Right cardiac atrium (tissue), 5 donors: ENCODE data around the gene CROCC2. TPM values are rescaled to one million over a fixed set of nuclear protein-coding genes. Genes with fewer than 3 reads are reported as not detected.
A peak's percentile ranks its signal among the peaks of the same experiment; 100 is the strongest.

Source experiments
- ATAC-seq, 2 donors: fragments of 200-7000 bp; cut with Tn5 transposase; one replicate each; pipeline versions ENCODE4 v1.8.0 to v1.9.1; 2020; ENCODE audit warnings: moderate library complexity in 2 of 2, mild to moderate bottlenecking in 1 of 2
- DNase-seq, 3 donors: peaks; one replicate each; pipeline ENCODE4 v3.0.0-alpha.2; 2020
- H3K27ac ChIP-seq: one replicate; pipeline ENCODE4 v1.5.1; 2013; ENCODE audit warnings: mild to moderate bottlenecking, low read length, control low read depth, moderate library complexity
- H3K27me3 ChIP-seq: one replicate; pipeline ENCODE4 v1.6.1; 2013; ENCODE audit not compliant: control insufficient read depth, insufficient read depth
- H3K4me1 ChIP-seq: one replicate; pipeline ENCODE4 v1.6.1; 2013; ENCODE audit warnings: low read length; ENCODE audit not compliant: control insufficient read depth, insufficient read depth
- H3K4me3 ChIP-seq: one replicate; pipeline ENCODE4 v1.5.1; 2013; ENCODE audit warnings: low read length, control low read depth
- H3K9me3 ChIP-seq: one replicate; pipeline ENCODE4 v1.6.1; 2013; ENCODE audit warnings: low read length; ENCODE audit not compliant: control insufficient read depth
- WGBS: extraction: QIAGEN DNeasy Blood & Tissue Kit; methylation state at CpG from one replicate; pipeline ENCODE4 v1.1.7; 2013; 5-methylcytosine and 5-hydroxymethylcytosine counted together
- intact Hi-C, 4 donors: fragments of 100-400 bp; cut with DNase I; formaldehyde crosslinking; loops; one replicate each; pipeline versions ENCODE4 v1.11.0 to v1.14.0; 2022 to 2023
- polyA plus RNA-seq: library from polyadenylated mRNA; stranded (reverse); fragments of 200-250 nt; gene quantifications from one replicate; pipeline ENCODE4 v1.2.3, GENCODE V29; 2013
- total RNA-seq, 4 donors: library from RNA; stranded (reverse); fragmentation: NEBNext Ultra II Directional; extraction: Animal tissue kit (Norgen Biotek cat#: 25700); gene quantifications; one replicate each; pipeline ENCODE4 v1.2.1, GENCODE V29; 2021
- donor health status: healthy with polysubstance abuse.
- donor health status: DM: no; HTN: yes; CAD: no.
- donor health status: DM: no; HTN: no; CAD: no.
- donor health status: DM: no; HTN: yes; CAD: no; lungs with severe emphysema.
- donor health status: DM: yes; HTN: yes; CAD: no.

CROCC2 gene
- total and polyA plus RNA-seq, 5 donors = 0.03 TPM; not detected in 4

DNA sequence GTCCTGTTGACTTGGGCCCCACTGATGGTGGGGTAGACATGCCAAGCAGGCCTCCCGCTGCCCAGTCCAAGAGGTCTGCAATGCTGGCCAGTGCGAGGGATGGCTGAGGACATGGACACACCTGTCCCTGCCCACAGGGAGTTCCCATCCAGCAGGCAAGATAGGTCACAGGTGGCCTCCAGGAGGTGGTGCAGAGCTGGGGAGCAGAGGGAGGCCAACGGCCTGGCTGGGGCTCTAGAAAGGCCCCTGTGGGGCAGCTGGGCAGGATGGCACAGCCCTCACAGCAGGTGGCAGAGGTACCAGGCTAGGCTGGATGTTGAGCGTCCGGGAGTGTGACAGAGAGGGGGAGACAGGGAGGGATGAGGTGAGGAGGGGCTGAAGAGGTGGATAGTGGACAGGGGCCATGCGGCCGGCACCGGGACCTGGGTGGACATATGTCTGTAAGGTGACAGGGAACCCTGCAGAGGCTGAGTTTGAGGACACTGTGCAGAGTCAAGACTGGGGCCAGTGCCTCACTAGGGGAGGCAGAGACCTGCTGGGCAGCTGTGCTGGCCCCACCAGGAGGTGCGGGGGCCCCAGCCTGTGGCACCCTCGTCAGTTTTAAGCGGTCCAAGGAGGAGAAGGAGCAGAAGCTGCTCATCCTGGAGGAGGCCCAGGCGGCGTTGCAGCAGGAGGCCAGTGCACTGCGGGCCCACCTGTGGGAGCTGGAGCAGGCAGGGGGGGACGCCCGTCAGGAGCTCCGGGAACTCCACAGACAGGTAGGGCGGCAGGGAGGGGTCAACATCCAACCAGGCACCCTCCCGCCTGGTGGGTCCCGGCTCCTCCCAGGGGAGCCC, 58.0 kb downstream of the CROCC2 start:
- 94% methylated on average over 20 of the region's 20 CpGs for WGBS
- ATAC-seq (no peak), DNase-seq (peak in 2 of 3 donors; percentile 13 to 55)
- H3K4me1 ChIP-seq = peaks cover 5% of the 10 kb centered on the region
- H3K4me3 ChIP-seq = no peak overlapping the region
- intact Hi-C loops = no loop called here
- no peak overlapping the region for H3K27ac ChIP-seq
- H3K9me3 ChIP-seq = no peaks in the 10 kb centered on the region
- H3K27me3 ChIP-seq = no peaks in the 10 kb centered on the region

DNA sequence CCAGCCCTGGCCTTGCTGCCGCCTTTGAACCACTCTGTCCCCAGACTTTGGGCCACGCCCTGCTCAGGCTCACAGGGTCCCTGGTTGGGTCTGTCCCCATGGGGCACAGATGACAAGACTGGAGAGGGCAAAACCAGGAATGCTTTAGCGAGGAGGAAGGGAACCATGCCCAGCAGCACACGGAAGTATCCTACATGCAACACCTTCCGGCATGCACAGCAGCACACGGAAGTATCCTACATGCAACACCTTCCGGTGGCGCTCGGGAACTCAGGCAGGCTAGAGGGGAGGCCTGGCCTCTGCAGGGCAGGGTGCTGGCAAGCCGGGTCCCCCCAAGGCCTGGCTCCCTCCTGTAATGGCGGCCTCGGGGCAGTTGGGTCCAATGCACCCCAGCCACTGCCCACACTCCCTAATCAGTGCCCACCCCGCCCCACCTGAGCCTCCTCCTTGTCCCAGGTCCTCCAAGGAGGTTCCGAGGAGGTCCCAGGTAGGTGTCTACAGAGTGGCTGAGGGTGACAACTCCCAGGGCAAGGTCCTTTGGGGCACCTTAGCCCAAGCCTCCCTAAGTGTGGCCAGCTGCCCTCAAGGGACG, 58.7 kb downstream of the CROCC2 start:
- WGBS = 95% methylated on average over 15 of the region's 15 CpGs
- intact Hi-C loops = no loop called here
- Histone ChIP-seq H3K4me3 (no peak overlapping the region), H3K4me1 (peaks cover 5% of the 10 kb centered on the region), H3K27me3 (no peaks in the 10 kb centered on the region), H3K9me3 (no peaks in the 10 kb centered on the region), H3K27ac (no peak overlapping the region)
- ATAC-seq (no peak), DNase-seq (peak in 1 of 3 donors; percentile 57)

DNA sequence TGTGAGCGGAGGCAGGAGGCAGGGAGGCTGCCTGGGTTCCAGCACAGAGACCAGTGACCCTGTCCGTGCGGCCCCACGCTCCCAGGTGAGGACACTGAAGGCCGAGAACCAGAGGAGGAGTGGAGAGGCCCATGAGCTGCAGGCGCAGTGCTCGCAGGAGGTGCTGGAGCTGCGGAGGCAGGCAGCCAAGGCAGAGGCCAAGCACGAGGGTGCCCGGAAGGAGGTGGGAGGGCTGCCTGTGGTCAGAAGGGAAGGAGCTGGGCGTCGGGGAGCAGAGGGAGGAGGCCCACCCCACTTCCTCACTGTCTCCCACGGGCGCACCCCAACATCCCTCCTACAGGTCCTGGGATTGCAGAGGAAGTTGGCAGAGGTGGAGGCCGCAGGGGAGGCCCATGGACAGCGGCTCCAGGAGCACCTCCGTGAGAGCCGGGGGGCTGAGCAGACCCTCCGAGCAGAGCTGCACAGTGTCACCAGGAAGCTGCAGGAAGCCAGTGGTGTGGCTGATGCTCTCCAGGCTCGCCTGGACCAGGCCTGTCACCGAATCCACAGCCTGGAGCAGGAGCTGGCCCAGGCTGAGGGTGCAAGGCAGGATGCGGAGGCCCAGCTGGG, 59.3 kb downstream of the CROCC2 start:
- intact Hi-C loops = no loop called here
- peak; percentile 46 to 84 (median 83) for DNase-seq
- H3K4me1 ChIP-seq = peaks cover 5% of the 10 kb centered on the region
- peak; percentile 5 to 46 for ATAC-seq
- H3K4me3 ChIP-seq = no peak overlapping the region
- 59% methylated on average over 22 of the region's 22 CpGs for WGBS
- no peaks in the 10 kb centered on the region for H3K27me3 ChIP-seq
- no peak overlapping the region for H3K27ac ChIP-seq
- H3K9me3 ChIP-seq = no peaks in the 10 kb centered on the region

DNA sequence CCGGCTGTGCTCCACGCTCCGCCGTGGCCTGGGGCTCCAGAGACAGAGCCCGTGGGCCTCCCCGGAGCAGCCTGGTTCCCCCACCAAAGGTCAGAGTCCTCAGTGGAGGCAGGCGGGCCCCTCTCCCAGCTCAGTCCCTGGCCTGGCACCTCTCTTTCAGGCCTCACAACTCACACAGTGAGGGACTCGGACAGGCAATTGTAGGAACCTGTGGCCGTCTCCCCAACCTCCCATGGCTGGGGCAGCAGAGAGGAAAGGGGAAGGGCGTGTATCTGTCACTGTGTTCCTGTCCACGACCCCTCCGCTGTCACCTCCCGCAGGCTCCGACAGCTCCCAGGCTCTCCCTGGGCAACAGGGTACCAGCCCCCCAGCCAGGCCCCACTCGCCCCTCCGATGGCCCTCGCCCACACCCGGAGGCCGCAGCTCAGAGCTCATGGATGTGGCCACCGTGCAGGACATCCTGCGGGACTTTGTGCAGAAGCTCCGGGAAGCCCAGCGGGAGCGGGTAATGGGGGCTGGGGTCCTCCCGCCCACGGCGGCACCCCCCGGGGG, 59.8 kb downstream of the CROCC2 start:
- H3K27me3 ChIP-seq = no peaks in the 10 kb centered on the region
- peak in 2 of 3 donors; percentile 15 to 51 for DNase-seq
- no peak overlapping the region for H3K4me3 ChIP-seq
- peaks cover 5% of the 10 kb centered on the region for H3K4me1 ChIP-seq
- intact Hi-C loops = no loop called here
- WGBS = 74% methylated on average over 28 of the region's 28 CpGs
- ATAC-seq = no peak
- no peak overlapping the region for H3K27ac ChIP-seq
- H3K9me3 ChIP-seq = no peaks in the 10 kb centered on the region

DNA sequence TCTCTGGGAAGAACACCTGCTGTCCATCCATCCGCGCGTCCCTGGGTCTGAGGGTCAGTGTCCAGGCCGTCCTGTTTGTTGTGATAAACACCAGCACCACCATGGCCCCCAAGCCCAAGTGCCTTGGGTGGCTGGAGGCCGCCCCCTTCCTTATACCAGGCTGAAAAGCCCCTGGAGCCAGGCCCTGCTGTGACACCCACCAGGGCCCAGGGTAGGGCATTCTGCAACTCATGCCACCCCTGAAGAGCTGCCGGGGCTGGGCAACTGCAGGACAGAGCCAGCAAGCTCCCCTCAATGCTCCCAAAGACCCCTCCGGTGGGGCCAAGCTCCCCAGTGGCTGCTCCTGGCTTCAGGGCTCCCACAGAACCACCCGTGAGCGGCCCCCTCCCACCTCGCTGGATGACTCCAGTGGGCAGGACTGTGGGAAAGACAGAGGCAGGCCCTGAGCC, 60.3 kb downstream of the CROCC2 start:
- H3K27me3 ChIP-seq = no peaks in the 10 kb centered on the region
- ATAC-seq (no peak), DNase-seq (peak in 1 of 3 donors; percentile 11)
- H3K4me1 ChIP-seq = peaks cover under 1% of the 10 kb centered on the region
- H3K9me3 ChIP-seq = no peaks in the 10 kb centered on the region
- no peak overlapping the region for H3K27ac ChIP-seq
- intact Hi-C loops = no loop called here
- no peak overlapping the region for H3K4me3 ChIP-seq
- WGBS = 95% methylated on average over 10 of the region's 10 CpGs

DNA sequence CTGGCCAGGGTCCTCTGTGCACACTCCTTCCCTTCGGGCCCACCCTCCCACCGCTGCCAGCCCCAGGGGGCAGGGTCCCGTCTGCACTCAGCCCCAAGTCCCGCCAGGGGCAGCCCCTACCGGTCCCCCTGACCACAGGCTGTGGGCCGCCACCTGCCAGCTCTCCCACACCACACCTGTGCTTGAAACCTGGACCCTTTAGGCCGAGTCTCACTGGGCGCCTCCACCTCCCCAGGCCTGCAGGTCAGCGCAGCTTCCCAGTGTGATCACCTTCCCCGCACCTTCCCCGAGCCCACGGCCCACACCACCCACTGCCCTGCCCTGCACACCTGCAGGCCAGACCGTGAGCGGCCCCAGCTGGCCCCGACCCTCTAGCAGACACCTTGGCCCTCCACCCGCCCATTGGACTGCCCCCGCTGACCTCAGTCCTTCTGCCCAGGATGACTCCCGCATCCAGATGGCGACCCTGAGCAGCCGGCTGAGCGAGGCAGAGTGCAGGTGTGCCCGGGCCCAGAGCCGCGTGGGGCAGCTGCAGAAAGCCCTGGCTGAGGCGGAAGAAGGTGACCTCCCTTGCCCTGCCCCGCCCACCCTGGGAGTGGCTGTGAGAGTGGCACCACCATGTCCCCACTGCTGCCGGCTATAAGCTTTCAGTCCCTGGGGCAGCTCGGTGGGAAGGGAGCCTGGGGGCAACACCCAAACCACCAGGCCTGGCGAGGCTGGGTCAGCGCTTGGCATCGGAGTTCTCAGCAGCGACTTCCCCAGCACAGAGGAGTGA, 61.0 kb downstream of the CROCC2 start:
- no peaks in the 10 kb centered on the region for H3K4me1 ChIP-seq
- intact Hi-C loops = no loop called here
- DNase-seq (peak; percentile 10 to 65 (median 49)), ATAC-seq (no peak)
- H3K27me3 ChIP-seq = no peaks in the 10 kb centered on the region
- H3K27ac ChIP-seq = no peak overlapping the region
- H3K9me3 ChIP-seq = no peaks in the 10 kb centered on the region
- H3K4me3 ChIP-seq = no peak overlapping the region
- WGBS = 90% methylated on average over 32 of the region's 32 CpGs

DNA sequence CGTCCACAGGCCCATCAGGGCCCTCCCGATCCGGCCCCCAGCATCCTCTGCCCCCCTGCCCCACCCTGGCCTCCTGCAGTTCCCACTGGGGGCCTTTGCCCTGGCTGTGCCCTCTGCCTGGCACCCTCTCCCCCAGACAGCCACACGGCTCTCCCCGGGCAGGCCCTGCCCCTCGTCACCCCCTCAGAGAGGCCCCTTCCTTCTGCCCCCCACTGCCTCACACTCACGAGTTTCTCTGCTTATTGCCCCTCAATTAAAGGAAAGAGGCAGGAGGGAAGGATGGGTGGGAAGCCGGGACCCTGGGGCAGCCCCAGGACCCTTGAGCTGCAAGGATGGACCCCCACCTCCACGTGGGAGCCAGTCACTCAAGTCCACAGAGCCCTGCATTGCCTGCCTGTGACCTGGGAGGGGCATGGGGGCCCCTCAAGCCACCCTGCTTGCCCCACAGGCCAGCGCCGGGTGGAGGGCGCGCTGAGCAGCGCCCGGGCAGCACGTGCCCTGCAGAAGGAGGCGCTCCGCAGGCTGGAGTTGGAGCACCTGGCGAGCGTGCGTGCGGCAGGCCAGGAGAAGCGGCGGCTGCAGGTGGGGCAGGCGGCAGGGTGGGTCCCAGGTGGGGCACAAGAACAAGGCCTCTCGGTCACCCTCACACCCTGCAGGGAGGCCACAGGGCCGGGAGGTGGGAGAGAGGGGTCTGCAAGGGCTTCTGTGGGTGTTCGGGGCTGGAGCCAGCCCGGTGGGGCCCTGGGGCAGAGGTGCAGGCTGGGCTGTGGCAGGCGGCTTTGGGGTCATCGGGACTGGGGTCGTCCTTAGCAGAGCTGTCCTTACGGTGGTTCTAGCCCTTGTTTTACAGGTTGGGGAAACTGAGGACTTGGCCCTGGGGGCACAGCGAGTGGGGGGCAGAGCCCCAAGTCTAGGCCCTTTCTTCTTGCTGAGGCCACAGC, 61.8 kb downstream of the CROCC2 start:
- ATAC-seq = no peak
- Histone ChIP-seq H3K4me3 (no peak overlapping the region), H3K9me3 (no peaks in the 10 kb centered on the region), H3K27me3 (no peaks in the 10 kb centered on the region), H3K4me1 (peaks cover 2% of the 10 kb centered on the region), H3K27ac (no peak overlapping the region)
- intact Hi-C loops = no loop called here
- peak; percentile 15 to 49 (median 49) for DNase-seq
- 93% methylated on average over 34 of the region's 34 CpGs for WGBS

DNA sequence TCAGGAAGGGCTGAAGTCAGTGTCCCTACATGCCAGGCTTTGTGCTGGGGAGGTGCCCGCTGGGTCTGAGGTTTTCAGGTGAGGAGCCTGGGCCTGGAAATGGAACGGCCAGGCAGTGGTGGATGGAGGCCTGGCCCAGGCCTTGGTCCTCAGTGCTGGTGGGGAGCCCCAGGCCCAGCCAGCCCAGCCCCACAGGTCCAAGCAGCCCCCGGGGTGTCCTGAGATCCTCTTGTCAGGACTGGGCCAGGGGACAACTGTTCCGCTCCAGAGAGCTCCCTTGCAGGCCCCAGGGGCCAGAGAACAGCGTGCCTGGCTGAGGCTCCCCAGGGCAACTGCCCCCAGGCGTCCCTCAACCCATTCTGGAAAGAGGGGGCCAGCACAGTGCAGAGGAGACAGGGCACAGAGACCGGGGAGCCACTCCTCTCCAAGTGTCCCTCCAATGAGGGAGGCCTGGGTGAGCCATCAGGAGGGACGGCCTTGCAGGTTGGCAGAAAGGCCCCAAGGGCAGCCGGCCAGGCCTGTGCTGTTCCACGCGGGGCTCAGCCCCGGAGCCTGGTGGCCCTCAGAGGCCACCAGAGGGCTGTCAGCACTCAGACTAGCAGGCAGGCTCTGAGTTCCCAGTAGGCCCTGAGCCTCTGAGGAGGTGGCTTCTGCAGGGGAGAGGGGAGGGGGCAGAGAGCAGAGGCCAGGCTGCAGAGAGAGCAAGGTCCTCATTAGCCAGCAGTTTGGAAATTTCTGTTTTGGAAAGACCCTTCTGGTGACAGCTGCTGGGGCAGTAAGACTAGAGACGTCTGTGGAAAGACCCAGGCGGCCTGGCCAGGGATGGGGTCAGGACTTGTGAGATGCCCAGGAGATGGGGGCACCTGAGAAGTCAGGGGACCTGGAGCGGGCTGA, 62.8 kb downstream of the CROCC2 start:
- ATAC-seq (peak; percentile 32 to 61), DNase-seq (peak; percentile 70 to 84 (median 81))
- intact Hi-C loops = no loop called here
- Histone ChIP-seq H3K4me3 (no peak overlapping the region), H3K4me1 (peaks cover 2% of the 10 kb centered on the region), H3K27ac (no peak overlapping the region), H3K27me3 (no peaks in the 10 kb centered on the region), H3K9me3 (no peaks in the 10 kb centered on the region)
- WGBS = 73% methylated on average over 15 of the region's 15 CpGs

DNA sequence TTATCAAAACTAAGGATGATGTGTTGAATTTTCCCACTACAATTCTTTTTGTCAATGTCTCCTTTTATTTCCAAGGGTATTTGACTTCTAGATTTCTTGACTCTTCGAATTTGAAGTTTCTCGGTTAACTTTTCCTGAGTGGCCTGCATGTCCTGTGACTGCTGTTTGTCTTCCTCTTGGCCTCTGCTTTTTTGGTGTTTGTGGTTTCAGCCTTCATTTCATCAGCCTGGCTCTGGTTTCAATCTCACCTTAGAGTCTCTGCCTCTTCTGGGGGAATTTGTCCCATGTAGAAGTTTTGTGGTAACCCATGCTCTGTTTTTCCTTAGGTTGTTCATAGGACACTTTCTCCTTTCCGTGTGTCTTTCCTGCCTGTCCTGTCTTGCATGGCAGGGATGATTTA, 64.0 kb downstream of the CROCC2 start:
- intact Hi-C loops = no loop called here
- ATAC-seq (no peak), DNase-seq (no peak)
- H3K4me3 ChIP-seq = no peak overlapping the region
- no peaks in the 10 kb centered on the region for H3K27me3 ChIP-seq
- no peak overlapping the region for H3K27ac ChIP-seq
- WGBS = 83% methylated on average over 3 of the region's 3 CpGs
- H3K9me3 ChIP-seq = no peaks in the 10 kb centered on the region
- peaks cover 2% of the 10 kb centered on the region for H3K4me1 ChIP-seq
